ENCODE measurements around the gene MELTF.

The MELTF gene

GRCh38 chr3:197027151-197027895 lies 2.3 kb downstream of the MELTF start:
- DNase-seq (ENCODE audit: low read depth in 2 of 3, low spot score in 1 of 3): no peak

- no peak for DNase-seq (ENCODE audit: low read depth in 2 of 3, low spot score in 1 of 3)
Measured at GRCh38 chr3:197026481-197026866, 3.1 kb downstream of the MELTF start.

GRCh38 chr3:197025736-197026480 lies 3.7 kb downstream of the MELTF start:
- no peak for DNase-seq (ENCODE audit: low read depth in 2 of 3, low spot score in 1 of 3)

GRCh38 chr3:197024881-197025735 lies 4.5 kb downstream of the MELTF start:
- no peak for DNase-seq (ENCODE audit: low read depth in 2 of 3, low spot score in 1 of 3)

GRCh38 chr3:197023998-197024651 lies 5.5 kb downstream of the MELTF start:
- no peak for DNase-seq (ENCODE audit: low read depth in 2 of 3, low spot score in 1 of 3)

GRCh38 chr3:197023241-197023997 lies 6.2 kb downstream of the MELTF start:
- no peak for DNase-seq (ENCODE audit: low read depth in 2 of 3, low spot score in 1 of 3)

GRCh38 chr3:197022405-197023231 lies 7.0 kb downstream of the MELTF start:
- no peak for DNase-seq (ENCODE audit: low read depth in 2 of 3, low spot score in 1 of 3)

- no peak for DNase-seq (ENCODE audit: low read depth in 2 of 3, low spot score in 1 of 3)
Measured at GRCh38 chr3:197021729-197022404, 7.8 kb downstream of the MELTF start.

- no peak for DNase-seq (ENCODE audit: low read depth in 2 of 3, low spot score in 1 of 3)
Measured at GRCh38 chr3:197021231-197021630, 8.4 kb downstream of the MELTF start.

GRCh38 chr3:197019535-197019934 lies 10.1 kb downstream of the MELTF start:
- no peak for DNase-seq (ENCODE audit: low read depth in 2 of 3, low spot score in 1 of 3)

- DNase-seq (ENCODE audit: low read depth in 2 of 3, low spot score in 1 of 3): no peak
Measured at GRCh38 chr3:197019021-197019420, 10.6 kb downstream of the MELTF start.

GRCh38 chr3:197017003-197017402 lies 12.6 kb downstream of the MELTF start:
- DNase-seq (ENCODE audit: low read depth in 2 of 3, low spot score in 1 of 3): no peak

GRCh38 chr3:197015790-197016736 lies 13.6 kb downstream of the MELTF start:
- no peak for DNase-seq (ENCODE audit: low read depth in 2 of 3, low spot score in 1 of 3)

- no peak for DNase-seq (ENCODE audit: low read depth in 2 of 3, low spot score in 1 of 3)
Measured at GRCh38 chr3:197014942-197015575, 14.6 kb downstream of the MELTF start.

GRCh38 chr3:197014024-197014423 lies 15.6 kb downstream of the MELTF start:
- DNase-seq (ENCODE audit: low read depth in 2 of 3, low spot score in 1 of 3): no peak

GRCh38 chr3:197012540-197012883 lies 17.1 kb downstream of the MELTF start:
- no peak for DNase-seq (ENCODE audit: low read depth in 2 of 3, low spot score in 1 of 3)

GRCh38 chr3:197011780-197012539 lies 17.7 kb downstream of the MELTF start:
- DNase-seq (ENCODE audit: low read depth in 2 of 3, low spot score in 1 of 3): no peak

Measured in stimulated activated CD4-positive, alpha-beta T cell treated with anti-CD3 and anti-CD28 coated beads, Interleukin-12 subunit alpha, Interleukin-12 subunit beta, amount 100 ng/mL, for 48 hours (primary cell).